Measurements from ENCODE around the gene ZNF469.

The ZNF469 gene

GRCh38 chr16:88419790-88420189, 37.0 kb downstream of the ZNF469 start:
- H3K4me3 ChIP-seq (ENCODE audit: control insufficient read depth, low read depth, low read length) = no peak overlapping the region
- TF ChIP-seq, protein P1, sequence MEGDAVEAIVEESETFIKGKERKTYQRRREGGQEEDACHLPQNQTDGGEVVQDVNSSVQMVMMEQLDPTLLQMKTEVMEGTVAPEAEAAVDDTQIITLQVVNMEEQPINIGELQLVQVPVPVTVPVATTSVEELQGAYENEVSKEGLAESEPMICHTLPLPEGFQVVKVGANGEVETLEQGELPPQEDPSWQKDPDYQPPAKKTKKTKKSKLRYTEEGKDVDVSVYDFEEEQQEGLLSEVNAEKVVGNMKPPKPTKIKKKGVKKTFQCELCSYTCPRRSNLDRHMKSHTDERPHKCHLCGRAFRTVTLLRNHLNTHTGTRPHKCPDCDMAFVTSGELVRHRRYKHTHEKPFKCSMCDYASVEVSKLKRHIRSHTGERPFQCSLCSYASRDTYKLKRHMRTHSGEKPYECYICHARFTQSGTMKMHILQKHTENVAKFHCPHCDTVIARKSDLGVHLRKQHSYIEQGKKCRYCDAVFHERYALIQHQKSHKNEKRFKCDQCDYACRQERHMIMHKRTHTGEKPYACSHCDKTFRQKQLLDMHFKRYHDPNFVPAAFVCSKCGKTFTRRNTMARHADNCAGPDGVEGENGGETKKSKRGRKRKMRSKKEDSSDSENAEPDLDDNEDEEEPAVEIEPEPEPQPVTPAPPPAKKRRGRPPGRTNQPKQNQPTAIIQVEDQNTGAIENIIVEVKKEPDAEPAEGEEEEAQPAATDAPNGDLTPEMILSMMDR (conservative IDR thresholded peaks at IDR 0.05; ENCODE audit: control insufficient read depth, insufficient read depth, low read depth, low read length) = no peak
- no peak for DNase-seq (ENCODE audit: low read depth)

- H3K4me3 ChIP-seq (ENCODE audit: control insufficient read depth, low read depth, low read length) = no peak overlapping the region
- DNase-seq (ENCODE audit: low read depth) = no peak
- TF ChIP-seq, protein P1 (conservative IDR thresholded peaks at IDR 0.05; ENCODE audit: control insufficient read depth, insufficient read depth, low read depth, low read length) = no peak
Observed at GRCh38 chr16:88420496-88420895, 37.7 kb downstream of the ZNF469 start.

DNA sequence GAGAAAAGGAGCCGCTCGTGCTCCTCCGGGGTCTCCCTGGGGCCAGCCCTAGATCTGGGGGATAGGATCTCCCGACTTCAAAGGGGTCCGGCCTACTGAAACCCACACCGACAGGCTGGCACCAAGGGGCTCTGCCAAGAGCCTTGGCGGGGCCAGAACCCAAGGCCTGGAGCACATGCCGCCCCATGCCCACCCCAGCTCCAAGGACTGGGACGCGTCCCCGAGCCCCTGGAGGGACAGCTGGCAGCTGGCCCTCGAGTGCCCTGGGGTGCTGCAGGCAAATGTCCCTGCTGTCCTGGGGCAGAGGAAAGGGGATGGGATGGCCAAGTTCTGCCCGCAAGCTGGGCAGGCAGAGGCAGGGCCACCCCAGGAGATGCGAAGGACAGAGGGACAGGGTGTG, 38.5 kb downstream of the ZNF469 start:
- TF ChIP-seq, protein P1 (conservative IDR thresholded peaks at IDR 0.05; ENCODE audit: control insufficient read depth, insufficient read depth, low read depth, low read length) = no peak
- no peak overlapping the region for H3K4me3 ChIP-seq (ENCODE audit: control insufficient read depth, low read depth, low read length)
- no peak for DNase-seq (ENCODE audit: low read depth)

DNA sequence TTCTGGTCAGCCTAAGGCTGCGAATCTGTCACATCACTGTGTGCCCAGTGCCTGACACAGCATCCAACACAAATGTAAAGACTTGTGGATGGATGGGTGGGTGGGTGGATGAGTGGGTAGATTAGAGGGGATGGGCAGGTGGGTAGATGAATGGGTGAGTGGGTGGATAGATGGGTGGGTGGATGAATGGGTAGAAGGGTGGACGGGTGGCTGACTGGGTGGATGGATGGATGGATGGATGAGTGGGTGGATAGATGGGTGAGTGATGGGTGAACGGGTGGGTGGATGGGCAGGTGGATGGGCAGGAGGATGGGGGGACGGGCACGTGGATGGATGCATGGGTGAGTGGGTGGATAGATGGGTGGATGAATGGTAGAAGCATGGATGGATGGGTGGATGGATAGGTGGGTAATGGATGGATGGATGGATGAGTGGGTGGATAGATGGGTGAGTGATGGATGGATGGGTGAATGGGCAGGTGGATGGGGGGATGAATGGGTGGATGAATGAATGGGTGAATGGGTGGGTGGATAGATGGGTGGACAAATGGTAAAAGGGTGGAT, 39.2 kb downstream of the ZNF469 start:
- TF ChIP-seq, protein P1 (conservative IDR thresholded peaks at IDR 0.05; ENCODE audit: control insufficient read depth, insufficient read depth, low read depth, low read length) = no peak
- no peak for DNase-seq (ENCODE audit: low read depth)
- no peak overlapping the region for H3K4me3 ChIP-seq (ENCODE audit: control insufficient read depth, low read depth, low read length)

DNA sequence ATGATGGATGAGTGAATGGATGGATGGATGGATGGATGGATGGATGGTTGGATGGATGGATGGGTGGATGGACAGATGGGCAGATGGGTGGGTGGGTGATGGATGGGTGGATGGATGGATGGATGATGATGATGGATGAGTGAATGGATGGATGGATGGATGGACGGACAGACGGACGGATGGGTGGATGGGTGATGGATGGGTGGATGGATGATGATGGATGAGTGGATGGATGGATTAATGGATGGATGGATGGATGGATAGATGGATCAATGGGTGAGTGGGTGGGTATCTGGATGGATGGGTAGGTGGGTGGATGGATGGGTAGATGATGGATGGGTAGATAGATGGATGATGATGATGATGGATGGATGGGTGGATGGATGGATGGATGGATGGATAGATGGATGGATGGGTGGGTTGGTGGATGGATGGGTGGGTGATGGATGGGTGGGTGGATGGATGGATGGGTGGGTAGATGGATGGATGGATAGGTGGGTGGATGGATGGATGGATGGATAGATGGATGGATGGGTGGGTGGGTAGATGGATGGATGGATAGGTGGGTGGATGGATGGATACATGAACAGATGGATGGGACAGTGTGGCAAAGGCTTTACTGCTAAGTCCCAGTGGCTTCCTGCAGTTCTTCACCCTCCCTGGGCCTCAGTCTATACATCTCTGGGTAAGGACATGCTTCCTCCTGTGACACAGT, 40.1 kb downstream of the ZNF469 start:
- no peak for DNase-seq (ENCODE audit: low read depth)
- TF ChIP-seq, protein P1 (conservative IDR thresholded peaks at IDR 0.05; ENCODE audit: control insufficient read depth, insufficient read depth, low read depth, low read length) = no peak

GRCh38 chr16:88423448-88423850, 40.7 kb downstream of the ZNF469 start:
- TF ChIP-seq, protein P1 (conservative IDR thresholded peaks at IDR 0.05; ENCODE audit: control insufficient read depth, insufficient read depth, low read depth, low read length) = no peak
- H3K4me3 ChIP-seq (ENCODE audit: control insufficient read depth, low read depth, low read length) = no peak overlapping the region
- DNase-seq (ENCODE audit: low read depth) = no peak

More for the DNA sequence above, 40.1 kb downstream of the ZNF469 start:
- H3K4me3 ChIP-seq (ENCODE audit: control insufficient read depth, low read depth, low read length) = no peak overlapping the region

All from fibroblast of mammary gland (primary cell).